Activated T-cell treated with anti-CD3 and anti-CD28 coated beads, Interleukin-2, amount 50 U/mL, for 4 hours (primary cell): ENCODE measurements around the gene CACNA1D. TPM values are rescaled to one million over a fixed set of nuclear protein-coding genes. Genes with fewer than 3 reads are reported as not detected.

ENCODE experiments used
- ATAC-seq, 2 donors: fragments of 200-7000 bp; cut with Tn5 transposase; one replicate each; pipeline ENCODE4 v1.10.0; 2021
- DNase-seq: peaks from one replicate; pipeline ENCODE4 v3.0.0-alpha.2; 2020
- H3K27me3 Mint-ChIP-seq: one replicate; pipeline ENCODE4 v1.8.0; 2021; ENCODE audit warnings: low read depth, mixed read lengths
- H3K36me3 Mint-ChIP-seq: one replicate; pipeline ENCODE4 v1.8.0; 2022; ENCODE audit warnings: mixed read lengths; ENCODE audit not compliant: insufficient read depth
- H3K4me1 Mint-ChIP-seq: one replicate; pipeline ENCODE4 v1.8.0; 2021; ENCODE audit warnings: low read depth, mixed read lengths
- H3K4me3 Mint-ChIP-seq: one replicate; pipeline ENCODE4 v1.8.0; 2021; ENCODE audit warnings: mild to moderate bottlenecking, moderate library complexity, mixed read lengths
- H3K9me3 Mint-ChIP-seq: one replicate; pipeline ENCODE4 v1.8.0; 2021; ENCODE audit warnings: mixed read lengths
- total RNA-seq, 3 donors: library from RNA; stranded (reverse); gene quantifications; one replicate each; pipeline ENCODE4 v1.2.1, GENCODE V29; 2021

CACNA1D gene
- total RNA-seq, 3 donors from 2014 or later, result 0.18 to 0.52 (median 0.51) TPM

DNA sequence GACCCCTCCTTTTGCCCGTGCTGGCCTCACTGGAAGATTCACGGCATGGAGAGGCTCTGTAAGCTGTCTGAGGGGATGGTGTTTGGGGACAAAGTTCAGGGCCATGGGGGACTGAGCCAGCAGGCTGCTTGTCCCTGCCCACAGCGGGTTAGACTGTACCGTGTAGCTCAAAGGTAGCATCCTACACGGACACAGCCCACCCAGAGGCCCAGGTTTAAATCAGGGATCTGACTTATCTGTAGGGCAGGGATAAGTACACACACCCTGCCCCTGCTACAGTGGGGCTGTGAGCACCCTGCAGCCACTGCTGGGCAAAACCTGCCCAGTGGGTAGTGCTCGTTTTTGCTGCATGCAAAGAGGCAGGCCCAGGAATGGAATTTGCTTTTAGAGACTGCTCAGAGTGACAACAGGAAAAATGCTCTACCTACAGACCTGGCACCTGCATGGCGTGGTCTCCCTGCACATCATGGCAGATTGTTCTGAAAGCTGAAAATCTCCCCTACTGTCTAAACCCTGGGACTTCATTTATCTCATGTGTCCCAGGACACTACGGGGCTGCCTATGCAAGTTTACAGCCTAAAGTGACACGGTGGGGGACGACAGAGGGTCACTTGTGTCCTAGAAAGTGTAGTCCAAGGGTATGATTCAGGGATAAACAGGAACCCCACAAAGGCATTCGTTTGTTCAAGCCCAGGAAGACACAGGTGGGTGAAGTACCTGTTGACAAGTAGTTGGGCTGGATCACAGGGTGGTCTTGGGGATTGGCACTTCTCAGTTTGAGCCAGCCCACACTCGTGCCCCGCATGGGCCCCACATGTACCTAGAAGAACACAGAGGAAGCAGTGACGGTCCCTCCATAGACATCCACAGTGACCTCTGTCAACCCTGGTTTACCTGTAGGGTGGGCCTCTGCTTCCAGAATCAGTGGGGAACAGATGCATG, 324.1 kb downstream of the CACNA1D start:
- Mint-ChIP-seq H3K4me1 (no peaks in the 10 kb centered on the region), H3K27me3 (no peaks in the 10 kb centered on the region), H3K36me3 (no peaks in the 10 kb centered on the region), H3K9me3 (no peaks in the 10 kb centered on the region), H3K4me3 (no peak overlapping the region)
- ATAC-seq, result no peak
- no peak for DNase-seq

DNA sequence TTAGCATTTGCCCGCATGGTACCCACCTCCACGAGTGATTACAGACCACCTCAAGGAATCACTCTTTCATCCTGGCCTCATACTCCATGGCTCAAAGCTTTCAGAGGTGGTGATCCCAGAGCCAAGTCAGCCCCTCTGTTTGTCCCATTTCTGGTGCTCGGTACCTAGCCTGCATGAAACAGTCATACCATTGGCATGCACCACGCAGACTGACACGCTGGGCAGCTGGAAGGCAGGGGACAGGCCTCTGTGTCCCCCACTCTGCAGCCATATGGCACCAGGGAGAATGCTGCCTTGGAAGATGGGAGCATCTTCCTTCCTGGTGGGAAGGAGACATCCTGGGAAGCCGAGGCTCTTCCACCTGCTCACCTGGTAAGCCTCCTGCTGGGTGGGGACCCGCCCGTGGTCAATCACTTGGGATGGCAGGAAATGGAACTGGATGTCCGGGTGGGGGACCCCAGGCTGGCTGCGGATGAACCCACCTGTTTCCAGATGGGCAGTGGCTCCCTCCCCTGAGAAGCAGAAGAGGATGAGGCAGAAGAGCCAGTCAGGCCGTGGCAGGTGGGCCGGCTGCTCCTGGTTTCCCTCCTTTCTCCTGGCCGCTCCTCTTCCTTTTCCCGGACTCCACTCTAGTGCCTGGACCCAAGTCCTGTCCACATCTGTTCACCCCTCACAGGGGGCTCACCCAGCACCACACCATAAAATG, 324.9 kb downstream of the CACNA1D start:
- no peaks in the 10 kb centered on the region for H3K27me3 Mint-ChIP-seq
- H3K9me3 Mint-ChIP-seq, result no peaks in the 10 kb centered on the region
- no peaks in the 10 kb centered on the region for H3K36me3 Mint-ChIP-seq
- H3K4me1 Mint-ChIP-seq, result no peaks in the 10 kb centered on the region
- H3K4me3 Mint-ChIP-seq, result no peak overlapping the region
- ATAC-seq (no peak), DNase-seq (no peak)

- no peaks in the 10 kb centered on the region for H3K27me3 Mint-ChIP-seq
- no peaks in the 10 kb centered on the region for H3K9me3 Mint-ChIP-seq
- H3K4me3 Mint-ChIP-seq, result no peak overlapping the region
- ATAC-seq (no peak), DNase-seq (no peak)
- no peaks in the 10 kb centered on the region for H3K4me1 Mint-ChIP-seq
- H3K36me3 Mint-ChIP-seq, result no peaks in the 10 kb centered on the region
These were observed 325.7 kb downstream of the CACNA1D start for GRCh38 chr3:53820084-53820483.

DNA sequence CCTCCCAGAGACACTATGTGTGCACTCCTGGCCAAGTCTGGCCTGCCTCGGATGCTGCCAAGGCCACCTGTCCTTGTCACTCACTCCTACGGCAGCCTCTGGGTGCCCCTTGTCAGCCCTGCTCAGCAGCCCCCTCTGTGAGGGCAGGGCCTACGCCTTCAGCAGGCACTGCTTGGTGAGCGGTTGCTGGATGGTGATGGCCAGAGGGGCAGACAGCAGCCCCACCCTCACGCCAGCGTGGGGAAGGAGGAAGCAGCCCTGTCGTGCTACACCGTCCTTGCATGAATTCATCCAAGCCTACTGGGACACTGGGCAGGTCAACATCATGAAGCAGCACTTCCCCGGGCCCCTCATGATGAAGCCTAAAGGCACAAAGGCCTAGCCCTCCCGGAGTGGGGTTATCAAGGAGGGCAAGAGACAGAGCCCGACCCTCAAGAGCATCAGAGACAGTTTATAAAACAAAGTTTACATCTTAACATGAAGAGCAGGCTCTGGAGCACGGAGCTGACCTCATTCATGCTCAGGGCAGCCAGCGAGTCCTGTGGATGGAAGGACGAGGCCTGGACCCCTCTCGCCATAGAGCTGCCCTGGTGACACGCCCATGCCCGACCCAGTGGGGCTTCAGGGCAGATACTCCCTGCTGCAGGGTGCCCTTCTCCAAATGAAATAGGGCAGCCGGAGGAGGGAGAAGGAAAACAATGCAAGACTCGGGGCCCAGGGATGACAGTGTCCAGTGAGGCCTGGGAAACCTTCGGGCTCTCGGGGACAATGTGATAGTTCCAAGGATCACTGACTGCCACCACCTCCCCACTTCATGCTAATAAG, 326.6 kb downstream of the CACNA1D start:
- Mint-ChIP-seq H3K27me3 (no peaks in the 10 kb centered on the region), H3K4me1 (no peaks in the 10 kb centered on the region), H3K36me3 (no peaks in the 10 kb centered on the region), H3K4me3 (no peak overlapping the region), H3K9me3 (no peaks in the 10 kb centered on the region)
- ATAC-seq, result no peak
- no peak for DNase-seq

DNA sequence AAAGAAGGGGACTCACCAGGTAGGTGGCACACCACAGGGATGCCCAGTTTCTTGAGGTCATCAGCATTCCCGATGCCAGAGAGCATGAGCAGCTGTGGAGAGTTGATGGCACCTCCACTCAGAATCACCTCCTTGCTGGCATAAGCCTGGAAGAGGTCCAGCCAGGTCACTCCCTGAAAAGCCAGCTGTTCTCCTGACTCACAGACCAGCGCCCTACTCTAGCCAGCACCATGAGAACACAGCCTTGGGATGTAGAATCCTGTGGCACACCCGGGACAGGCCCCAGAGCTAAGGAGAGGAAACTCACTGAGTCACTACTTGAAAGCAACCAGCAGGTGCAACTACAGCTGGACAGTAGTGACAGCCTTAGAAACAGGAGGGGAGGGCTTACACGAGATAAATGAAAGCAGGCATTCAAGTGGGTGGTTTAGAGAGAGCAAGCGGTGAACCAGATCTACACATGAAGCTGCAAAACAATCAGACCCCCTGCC, 327.3 kb downstream of the CACNA1D start:
- H3K27me3 Mint-ChIP-seq, result no peaks in the 10 kb centered on the region
- H3K4me1 Mint-ChIP-seq, result no peaks in the 10 kb centered on the region
- no peak for ATAC-seq
- H3K36me3 Mint-ChIP-seq, result no peaks in the 10 kb centered on the region
- H3K9me3 Mint-ChIP-seq, result no peaks in the 10 kb centered on the region
- DNase-seq, result no peak
- H3K4me3 Mint-ChIP-seq, result no peak overlapping the region

- no peak for ATAC-seq
- Mint-ChIP-seq H3K36me3 (no peaks in the 10 kb centered on the region), H3K27me3 (no peaks in the 10 kb centered on the region), H3K4me3 (no peak overlapping the region), H3K4me1 (no peaks in the 10 kb centered on the region), H3K9me3 (no peaks in the 10 kb centered on the region)
- DNase-seq, result no peak
These were observed 327.9 kb downstream of the CACNA1D start for GRCh38 chr3:53822331-53822741.

DNA sequence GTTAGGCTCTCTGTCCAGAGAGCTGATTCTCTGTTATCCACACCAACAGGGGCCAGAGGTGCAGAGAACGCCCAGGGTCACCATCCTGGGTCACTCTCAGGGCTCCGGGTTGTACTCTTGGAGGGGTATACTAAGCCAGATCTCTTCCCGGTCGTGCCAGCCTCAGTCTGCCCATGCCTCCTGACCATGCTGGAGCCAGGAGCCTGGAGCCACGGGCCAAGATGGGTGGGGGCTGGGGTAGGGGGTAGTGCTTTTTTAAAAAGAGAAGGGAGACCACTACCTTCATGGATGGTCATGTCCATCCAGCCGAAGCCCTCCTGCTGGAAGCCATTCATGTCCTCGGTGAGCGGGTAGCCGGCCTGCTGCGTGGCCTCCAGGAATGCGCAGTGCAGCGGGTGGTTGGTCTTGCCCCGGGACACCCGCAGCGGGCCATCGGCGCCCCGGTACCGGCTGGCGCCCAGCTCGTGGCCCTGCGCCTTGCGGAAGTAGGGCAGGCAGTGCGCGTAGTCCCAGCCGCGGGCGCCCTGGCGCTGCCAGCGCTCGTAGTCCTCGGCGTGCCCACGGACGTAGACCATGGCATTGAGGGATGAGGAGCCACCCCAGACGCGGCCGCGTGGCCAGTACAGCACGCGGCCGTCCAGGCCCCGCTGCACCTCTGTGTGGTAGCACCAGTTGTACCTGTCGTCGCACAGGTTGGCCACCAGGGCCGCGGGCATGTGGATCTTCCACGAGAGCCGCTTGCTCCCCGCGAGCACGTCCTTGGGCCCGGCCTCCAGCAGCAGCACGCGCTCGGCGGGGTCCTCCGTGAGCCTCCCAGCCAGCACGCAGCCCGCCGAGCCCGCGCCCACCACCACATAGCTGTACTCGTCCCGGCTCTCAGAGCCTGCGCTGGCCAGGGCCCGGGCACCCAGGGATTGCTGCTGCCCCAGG, 328.9 kb downstream of the CACNA1D start:
- no peaks in the 10 kb centered on the region for H3K4me1 Mint-ChIP-seq
- ATAC-seq (no peak), DNase-seq (no peak)
- no peaks in the 10 kb centered on the region for H3K36me3 Mint-ChIP-seq
- H3K4me3 Mint-ChIP-seq, result no peak overlapping the region
- H3K27me3 Mint-ChIP-seq, result no peaks in the 10 kb centered on the region
- no peaks in the 10 kb centered on the region for H3K9me3 Mint-ChIP-seq

DNA sequence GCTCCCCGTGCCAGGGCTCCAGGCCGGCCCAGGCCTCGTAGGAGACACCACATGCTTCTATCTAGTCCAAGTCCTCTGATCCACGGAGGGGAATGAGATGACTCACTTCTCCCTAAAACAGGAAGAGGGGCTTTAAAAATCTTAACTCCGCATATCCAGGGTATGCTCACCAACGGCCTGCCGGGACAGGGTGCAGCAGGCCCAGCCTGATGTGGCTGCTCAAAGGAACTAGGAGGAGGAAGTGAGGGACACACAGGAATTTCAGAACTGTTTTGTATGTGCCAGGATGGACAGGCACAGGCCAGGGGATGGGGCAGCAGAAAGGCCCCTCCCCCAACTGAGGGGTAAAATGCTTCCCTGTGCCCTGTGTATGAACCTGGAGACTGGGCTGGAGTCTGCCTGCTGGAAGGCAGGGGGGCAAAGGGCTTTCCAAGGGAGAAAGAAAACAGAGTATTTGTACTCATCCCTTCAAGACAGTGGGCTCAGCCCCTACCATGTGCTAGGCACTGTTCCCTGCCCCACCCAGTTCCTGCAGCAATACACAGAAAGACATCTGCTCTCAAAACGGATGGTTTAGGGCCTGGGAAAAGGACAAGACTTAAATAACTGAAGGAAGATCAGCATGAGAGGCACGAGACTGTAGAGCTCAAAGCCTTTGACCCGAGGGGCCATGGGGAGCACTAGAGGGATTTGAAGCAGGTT, 329.7 kb downstream of the CACNA1D start:
- no peaks in the 10 kb centered on the region for H3K36me3 Mint-ChIP-seq
- H3K4me1 Mint-ChIP-seq, result no peaks in the 10 kb centered on the region
- ATAC-seq (no peak), DNase-seq (no peak)
- H3K4me3 Mint-ChIP-seq, result no peak overlapping the region
- no peaks in the 10 kb centered on the region for H3K9me3 Mint-ChIP-seq
- H3K27me3 Mint-ChIP-seq, result no peaks in the 10 kb centered on the region

DNA sequence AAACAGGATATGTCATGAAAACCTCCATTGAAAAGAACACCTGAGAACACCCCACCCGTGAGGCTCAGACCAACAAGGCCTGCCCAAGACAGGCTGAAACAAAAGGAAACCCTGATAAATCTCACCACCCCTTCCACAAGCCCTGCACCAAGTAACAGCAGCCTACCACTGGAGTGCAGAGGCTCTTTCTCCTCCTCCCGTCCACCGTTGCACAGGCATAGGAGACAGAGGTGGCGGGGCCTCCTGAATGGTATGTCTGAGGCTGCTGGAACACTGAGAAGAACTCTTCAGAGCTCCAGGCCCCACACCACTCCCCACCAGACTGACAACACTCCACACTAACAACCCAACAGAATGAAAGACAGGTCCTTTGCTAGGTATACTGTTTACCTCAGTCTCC, 330.4 kb downstream of the CACNA1D start:
- H3K9me3 Mint-ChIP-seq, result no peaks in the 10 kb centered on the region
- no peaks in the 10 kb centered on the region for H3K36me3 Mint-ChIP-seq
- no peak overlapping the region for H3K4me3 Mint-ChIP-seq
- H3K27me3 Mint-ChIP-seq, result no peaks in the 10 kb centered on the region
- ATAC-seq (no peak), DNase-seq (no peak)
- H3K4me1 Mint-ChIP-seq, result no peaks in the 10 kb centered on the region

DNA sequence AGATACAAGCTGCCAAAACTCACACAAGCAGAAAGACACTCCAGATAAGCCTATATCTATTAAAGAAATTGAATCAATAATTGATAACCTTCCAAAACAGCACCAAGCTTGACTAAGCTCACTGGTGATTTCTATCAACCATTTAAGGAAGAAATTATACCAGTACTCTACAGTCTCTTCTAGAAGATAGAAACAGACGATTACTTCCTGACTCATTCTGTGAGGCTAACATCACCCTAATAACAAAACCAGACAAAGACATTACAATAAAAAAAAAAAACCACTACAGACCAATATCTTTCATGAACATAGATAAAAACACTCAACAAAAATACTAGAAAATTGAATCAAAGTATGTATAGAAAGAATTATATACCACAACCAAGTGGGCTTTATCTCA, 331.6 kb downstream of the CACNA1D start:
- H3K36me3 Mint-ChIP-seq, result no peaks in the 10 kb centered on the region
- no peak overlapping the region for H3K4me3 Mint-ChIP-seq
- H3K9me3 Mint-ChIP-seq, result no peaks in the 10 kb centered on the region
- ATAC-seq (no peak), DNase-seq (no peak)
- H3K4me1 Mint-ChIP-seq, result no peaks in the 10 kb centered on the region
- no peaks in the 10 kb centered on the region for H3K27me3 Mint-ChIP-seq

- DNase-seq, result no peak
- no peak for ATAC-seq
- no peaks in the 10 kb centered on the region for H3K36me3 Mint-ChIP-seq
- H3K4me3 Mint-ChIP-seq, result no peak overlapping the region
- no peaks in the 10 kb centered on the region for H3K9me3 Mint-ChIP-seq
- H3K4me1 Mint-ChIP-seq, result no peaks in the 10 kb centered on the region
- H3K27me3 Mint-ChIP-seq, result no peaks in the 10 kb centered on the region
These were observed 334.2 kb downstream of the CACNA1D start for GRCh38 chr3:53828581-53828980.

DNA sequence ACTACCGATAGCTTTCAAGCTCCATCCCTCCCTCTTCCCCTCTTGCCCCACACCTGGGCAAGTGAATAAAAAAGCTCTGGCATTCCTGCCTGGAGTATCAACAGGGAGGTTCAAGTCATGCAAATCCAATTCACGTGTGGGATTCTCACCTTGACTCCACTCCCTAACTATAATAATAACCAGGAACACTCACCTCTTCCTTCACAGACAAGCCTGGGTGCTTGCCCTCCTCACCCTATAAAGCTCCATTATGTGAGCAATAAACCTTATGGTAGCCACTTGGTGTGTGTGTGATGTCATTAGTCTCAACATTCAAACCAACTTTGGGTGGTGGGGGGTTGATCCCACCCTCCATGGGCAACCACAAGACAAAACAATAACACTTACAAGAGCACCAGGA, 335.2 kb downstream of the CACNA1D start:
- ATAC-seq, result no peak
- Mint-ChIP-seq H3K36me3 (no peaks in the 10 kb centered on the region), H3K4me3 (no peak overlapping the region), H3K9me3 (no peaks in the 10 kb centered on the region), H3K4me1 (no peaks in the 10 kb centered on the region), H3K27me3 (no peaks in the 10 kb centered on the region)
- DNase-seq, result no peak

DNA sequence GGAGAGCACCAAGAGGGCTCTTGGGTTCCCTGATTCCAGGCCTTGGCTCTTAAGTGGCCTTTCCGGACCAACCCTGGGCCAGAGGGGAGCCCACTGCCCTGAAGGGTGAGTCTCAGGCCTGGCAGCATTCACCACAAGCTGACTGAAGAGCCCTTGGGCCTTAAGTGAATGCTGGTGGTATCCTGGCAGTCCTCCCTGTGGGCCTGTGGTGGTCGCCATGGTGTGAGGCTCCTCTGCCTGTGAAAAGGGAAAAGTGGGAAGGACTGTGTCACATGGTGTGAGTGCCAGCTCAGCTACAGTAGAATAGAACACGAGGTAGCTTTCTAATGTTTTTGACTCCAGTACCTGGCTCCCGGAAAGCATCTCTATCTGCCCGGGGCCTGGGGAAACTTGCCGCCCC, 336.5 kb downstream of the CACNA1D start:
- Mint-ChIP-seq H3K27me3 (no peaks in the 10 kb centered on the region), H3K4me1 (no peaks in the 10 kb centered on the region), H3K4me3 (no peak overlapping the region), H3K36me3 (no peaks in the 10 kb centered on the region), H3K9me3 (no peaks in the 10 kb centered on the region)
- DNase-seq (no peak), ATAC-seq (no peak)
